Hematopoietic multipotent progenitor cell treated with erythropoietin and hydrocortisone succinate and interleukin-3 and kit ligand, for 17 days (in vitro differentiated cells): ENCODE measurements around the gene MCUR1.
"Not testable (repeated sequence)": the region's sequence is repeated elsewhere in the genome, so short reads cannot be mapped to it uniquely, and the experiment has no call there.

Experiments
- DNase-seq: peaks from one replicate; pipeline ENCODE4 v3.0.0-alpha.2; 2015; ENCODE audit warnings: low spot score

The MCUR1 gene

GRCh38 chr6:13828656-13829301 is 14.4 kb upstream of the MCUR1 start:
- DNase-seq, result not testable (repeated sequence)

- no peak for DNase-seq
Measured at GRCh38 chr6:13827032-13827431, 12.7 kb upstream of the MCUR1 start.

DNA sequence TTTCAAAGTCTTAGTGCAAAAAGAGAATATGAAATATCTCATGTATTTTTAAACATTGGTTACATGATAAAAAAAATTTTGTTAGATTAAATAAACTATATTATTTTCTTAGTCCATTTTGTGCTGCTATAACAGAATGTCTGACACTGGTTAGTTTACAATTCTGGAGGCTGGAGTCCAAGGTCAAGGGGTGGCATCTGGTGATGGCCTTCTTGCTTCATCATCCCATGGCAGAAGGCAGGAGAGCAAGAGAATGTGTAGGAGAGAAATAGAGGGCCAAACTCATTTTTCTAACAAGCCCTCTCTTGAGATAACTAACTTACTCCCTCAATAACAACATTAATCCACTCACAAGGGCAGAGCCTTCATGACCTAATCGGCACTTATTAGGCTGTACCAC is 11.5 kb upstream of the MCUR1 start:
- no peak for DNase-seq

- DNase-seq, result no peak
Measured at GRCh38 chr6:13818341-13818740, 4.0 kb upstream of the MCUR1 start.

DNA sequence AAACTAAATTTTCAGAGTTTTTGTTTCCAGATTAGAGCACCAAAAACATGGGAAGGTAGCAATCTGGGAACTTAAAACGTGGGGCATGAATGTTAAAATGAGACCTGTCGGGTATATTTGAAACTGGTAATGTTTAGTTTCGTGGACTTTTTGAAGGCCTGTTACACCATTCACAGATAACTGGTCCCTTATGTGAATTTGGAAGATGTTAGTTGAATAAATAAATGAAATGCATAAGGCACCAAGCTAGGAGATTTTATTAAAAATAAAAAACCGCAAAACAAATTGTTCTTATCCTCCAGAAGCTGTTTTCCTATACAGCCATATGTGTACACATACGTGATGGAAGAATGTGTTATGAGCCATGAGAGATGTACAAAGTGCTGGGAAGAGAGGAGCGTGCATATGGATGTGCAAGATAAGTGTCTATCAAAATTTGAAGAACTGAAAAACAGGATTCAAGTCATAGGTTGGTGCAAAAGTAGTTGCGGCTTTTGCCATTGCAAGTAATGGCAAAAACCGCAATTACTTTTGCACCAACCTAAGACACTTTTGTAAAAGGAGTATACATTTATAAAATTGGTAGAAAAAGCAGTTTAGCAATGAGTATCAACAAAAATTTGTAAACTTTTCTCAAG is 700 bp upstream of the MCUR1 start:
- DNase-seq, result peak; percentile 47

DNA sequence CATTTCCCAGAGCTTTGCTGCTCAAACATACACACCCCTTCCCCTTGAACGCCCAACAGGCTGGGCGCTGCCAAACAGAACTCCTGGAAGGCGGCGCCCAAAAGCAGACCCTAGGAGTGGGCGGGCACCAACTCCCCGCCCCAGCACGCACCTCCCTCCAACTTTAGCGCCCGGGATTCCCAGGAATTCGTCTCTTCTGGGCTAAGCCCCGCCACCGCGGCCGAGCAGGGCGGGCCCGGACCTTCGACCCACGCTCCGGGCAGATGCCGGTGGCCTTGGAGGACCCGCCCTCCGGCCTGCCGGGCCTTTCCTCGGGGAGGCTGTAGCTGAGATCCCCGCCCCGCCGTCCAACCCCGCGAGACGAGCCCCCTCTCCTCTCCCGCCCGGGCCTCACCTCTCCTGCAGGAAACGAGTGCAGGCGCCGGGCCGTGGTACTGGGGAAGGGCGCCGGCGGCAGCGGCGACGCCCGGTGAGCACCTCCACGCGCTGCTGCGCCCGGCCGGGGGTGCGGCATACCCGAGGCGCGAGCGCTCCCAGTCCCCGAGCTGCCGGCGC is 659 bp downstream of the MCUR1 start:
- peak; percentile 36 for DNase-seq

DNA sequence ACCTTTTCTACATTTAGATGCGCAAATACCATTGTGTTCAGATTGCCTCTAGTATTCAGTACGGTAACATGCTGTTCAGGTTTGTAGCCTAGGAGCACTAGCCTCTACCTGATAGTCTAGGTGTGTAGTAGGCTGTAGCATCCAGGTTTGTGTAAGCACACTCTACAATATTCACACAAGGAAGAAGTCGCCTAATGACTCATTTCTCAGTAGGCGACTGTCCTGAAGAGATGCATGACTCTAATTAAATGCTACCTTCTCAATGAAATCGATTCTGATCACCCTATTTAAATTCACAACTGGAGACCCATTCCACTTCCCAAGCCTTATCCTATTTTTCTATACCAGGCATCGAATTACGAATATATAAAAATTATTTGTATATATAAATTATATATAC is 1.3 kb downstream of the MCUR1 start:
- DNase-seq, result no peak

GRCh38 chr6:13812359-13812642 is 2.1 kb downstream of the MCUR1 start:
- no peak for DNase-seq

GRCh38 chr6:13811627-13812358 is 2.6 kb downstream of the MCUR1 start:
- no peak for DNase-seq

DNA sequence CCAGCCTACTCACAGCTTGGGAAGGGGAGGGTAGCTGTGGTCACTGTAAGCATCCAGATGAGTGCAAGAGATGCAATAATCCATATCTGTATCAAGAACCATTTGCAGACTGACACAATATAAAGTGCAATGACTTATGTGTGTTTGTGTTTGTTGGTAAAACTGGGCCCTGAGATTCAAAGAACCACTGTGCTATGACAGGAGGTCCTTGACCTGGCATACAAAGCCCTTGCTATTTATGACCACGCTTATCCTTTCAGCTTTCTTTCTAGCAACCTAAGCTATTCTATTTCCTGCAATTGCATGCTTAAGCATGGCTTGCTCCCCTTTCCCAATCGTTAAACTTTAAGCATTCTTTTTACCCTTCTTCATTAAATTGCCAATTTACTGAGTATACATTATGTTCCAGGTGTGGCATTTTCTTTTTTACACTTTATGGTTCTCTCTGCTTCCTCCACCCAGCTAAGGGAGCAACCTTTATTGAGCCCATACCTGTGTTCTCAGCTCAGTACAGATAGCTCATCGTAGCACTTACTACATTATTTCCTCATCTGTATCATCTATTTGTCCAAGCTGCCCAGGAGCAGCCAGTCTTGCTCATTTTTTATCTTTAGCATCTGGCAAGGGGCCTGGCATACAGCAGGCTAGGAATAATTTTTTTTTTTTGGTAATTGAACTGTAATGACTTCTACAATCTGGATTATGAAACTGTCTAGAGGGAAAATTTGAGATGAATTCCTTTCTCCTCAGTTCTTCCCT is 3.5 kb downstream of the MCUR1 start:
- no peak for DNase-seq

DNA sequence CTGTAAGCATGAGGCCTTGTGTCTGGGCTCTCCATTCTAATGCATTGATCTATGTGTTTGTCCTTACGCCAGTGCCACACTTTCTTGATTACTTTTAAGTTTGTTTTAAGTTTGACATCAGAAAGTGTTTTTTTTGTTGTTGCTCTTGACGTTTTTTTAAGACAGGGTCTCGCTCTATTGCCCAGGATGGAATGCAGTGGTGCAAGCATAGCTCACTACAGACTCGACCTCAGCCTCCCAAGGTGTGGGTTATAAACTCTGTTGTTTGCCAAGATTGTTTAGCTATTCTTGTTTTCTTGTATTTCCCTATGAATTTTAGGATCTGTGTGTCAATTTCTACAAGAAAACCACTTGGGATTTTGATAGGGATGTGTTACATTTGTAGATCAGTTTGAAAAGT is 5.6 kb downstream of the MCUR1 start:
- no peak for DNase-seq

- DNase-seq, result no peak
Measured at GRCh38 chr6:13807696-13808095, 6.7 kb downstream of the MCUR1 start.

- no peak for DNase-seq
Measured at GRCh38 chr6:13803581-13803980, 10.8 kb downstream of the MCUR1 start.

- DNase-seq, result no peak
Measured at GRCh38 chr6:13800615-13801014, 13.7 kb downstream of the MCUR1 start.

DNA sequence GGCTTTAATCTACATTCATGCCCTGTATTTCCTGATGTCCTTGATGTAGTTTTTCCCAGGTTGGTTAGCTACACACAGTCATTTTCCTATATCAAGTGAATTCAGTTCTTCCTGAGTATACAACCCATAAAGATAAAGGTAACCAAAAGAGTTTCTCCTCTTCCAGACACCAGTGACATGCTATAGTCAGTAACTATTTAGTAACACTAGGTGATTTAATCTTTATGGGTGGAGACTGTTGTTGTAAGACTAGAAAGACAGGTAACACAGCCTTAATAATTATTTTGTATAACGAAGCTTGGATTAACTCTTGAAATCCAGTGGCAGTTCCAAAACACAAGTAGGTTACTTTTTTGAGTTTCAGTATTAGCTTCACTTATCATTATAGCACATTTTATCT is 17.6 kb downstream of the MCUR1 start:
- DNase-seq, result no peak

- DNase-seq, result peak; percentile 82
Measured at GRCh38 chr6:13795041-13795750, 19.2 kb downstream of the MCUR1 start.

- DNase-seq, result no peak
Measured at GRCh38 chr6:13794184-13794583, 20.2 kb downstream of the MCUR1 start.

GRCh38 chr6:13789746-13790145 is 24.6 kb downstream of the MCUR1 start:
- no peak for DNase-seq

DNA sequence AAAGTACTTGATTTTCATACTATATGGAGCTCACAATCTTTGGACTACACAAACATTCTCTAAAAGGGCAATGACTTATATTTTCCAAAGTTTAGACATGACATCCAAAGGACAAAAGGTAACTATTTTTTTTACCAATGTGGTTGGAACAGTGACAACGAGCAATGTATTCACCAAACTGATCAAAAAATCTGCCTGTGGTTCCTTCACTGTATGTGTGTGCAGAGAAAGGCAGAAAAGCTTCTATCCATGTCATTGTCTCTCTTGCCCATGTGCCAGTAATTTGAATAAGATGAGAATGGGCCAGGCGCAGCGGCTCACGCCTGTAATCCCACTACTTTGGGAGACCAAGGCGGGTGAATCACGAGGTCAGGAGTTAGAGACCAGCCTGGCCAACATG is 25.5 kb downstream of the MCUR1 start:
- no peak for DNase-seq

DNA sequence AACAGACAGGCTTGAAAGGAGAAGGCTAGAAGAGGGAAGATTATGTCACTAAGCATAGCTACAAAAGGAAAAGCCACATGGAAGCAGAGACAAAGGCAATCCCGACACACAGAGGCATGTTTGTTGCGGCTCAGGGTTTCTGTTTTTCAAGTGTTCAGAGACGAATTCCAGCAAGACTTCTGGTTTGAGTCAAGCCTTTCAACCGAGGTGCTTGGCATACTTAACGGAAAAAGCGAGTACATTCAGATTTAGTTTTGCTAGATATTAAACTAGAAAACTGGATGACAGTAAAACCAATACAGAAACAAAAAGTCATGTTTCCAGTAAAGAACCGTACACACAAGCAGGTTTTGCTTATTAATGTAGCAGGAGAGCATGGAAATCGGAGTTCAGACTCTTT is 27.2 kb downstream of the MCUR1 start:
- DNase-seq, result no peak

DNA sequence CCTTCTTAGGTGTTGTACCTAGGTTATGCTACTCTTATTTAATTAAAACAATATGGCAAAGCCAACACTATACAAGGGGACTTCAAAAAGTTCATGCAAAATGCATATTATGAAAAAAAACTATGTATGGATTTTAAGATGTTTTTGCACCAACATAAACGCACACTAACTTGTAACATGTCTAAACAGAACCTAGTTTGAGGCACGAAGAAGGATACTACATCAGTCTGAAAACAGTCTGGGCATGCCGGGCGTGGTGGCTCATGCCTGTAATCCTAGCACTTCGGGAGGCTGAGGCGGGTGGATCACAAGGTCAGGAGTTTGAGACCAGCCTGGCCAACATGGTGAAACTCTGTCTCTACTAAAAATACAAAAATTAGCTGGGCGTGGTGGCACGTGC is 34.2 kb downstream of the MCUR1 start:
- DNase-seq, result not testable (repeated sequence)

- DNase-seq, result no peak
Measured at GRCh38 chr6:13778028-13778427, 36.3 kb downstream of the MCUR1 start.
